ENCODE data around the gene DHRS4L2. TPM values are rescaled to one million over a fixed set of nuclear protein-coding genes. Genes with fewer than 3 reads are reported as not detected.
A peak's percentile ranks its signal among the peaks of the same experiment; 100 is the strongest.
"Not testable (repeated sequence)": the region's sequence is repeated elsewhere in the genome, so short reads cannot be mapped to it uniquely, and the experiment has no call there.

DHRS4L2 gene
- total RNA-seq, 1 donor, result 8.3 TPM

- H3K4me3 ChIP-seq (ENCODE audit: low read depth, low read length), result peak overlapping the region; percentile 69
- DNase-seq (ENCODE audit: low read depth), result peak; percentile 64
- peak; percentile 88 for TF ChIP-seq CTCF (IDR thresholded peaks at IDR 0.05; ENCODE audit: insufficient read depth, low read length)
Measured at GRCh38 chr14:24036169-24036962, 47.6 kb downstream of the DHRS4L2 start.

GRCh38 chr14:24036963-24037657 lies 48.4 kb downstream of the DHRS4L2 start:
- DNase-seq (ENCODE audit: low read depth), result not testable (repeated sequence)
- H3K4me3 ChIP-seq (ENCODE audit: low read depth, low read length), result peak overlapping the region; percentile 69

- H3K4me3 ChIP-seq (ENCODE audit: low read depth, low read length), result no peak overlapping the region
- no peak for TF ChIP-seq CTCF (IDR thresholded peaks at IDR 0.05; ENCODE audit: insufficient read depth, low read length)
- no peak for DNase-seq (ENCODE audit: low read depth)
Measured at GRCh38 chr14:24037658-24038037, 48.9 kb downstream of the DHRS4L2 start.

GRCh38 chr14:24038686-24039085 lies 50.0 kb downstream of the DHRS4L2 start:
- TF ChIP-seq CTCF (IDR thresholded peaks at IDR 0.05; ENCODE audit: insufficient read depth, low read length), result no peak
- DNase-seq (ENCODE audit: low read depth), result no peak
- H3K4me3 ChIP-seq (ENCODE audit: low read depth, low read length), result no peak overlapping the region

GRCh38 chr14:24040692-24041091 lies 52.0 kb downstream of the DHRS4L2 start:
- H3K4me3 ChIP-seq (ENCODE audit: low read depth, low read length), result no peak overlapping the region
- TF ChIP-seq CTCF (IDR thresholded peaks at IDR 0.05; ENCODE audit: insufficient read depth, low read length), result no peak
- DNase-seq (ENCODE audit: low read depth), result no peak

GRCh38 chr14:24042746-24043145 lies 54.0 kb downstream of the DHRS4L2 start:
- DNase-seq (ENCODE audit: low read depth), result peak; percentile 9
- no peak overlapping the region for H3K4me3 ChIP-seq (ENCODE audit: low read depth, low read length)
- TF ChIP-seq CTCF (IDR thresholded peaks at IDR 0.05; ENCODE audit: insufficient read depth, low read length), result no peak

GRCh38 chr14:24049002-24049401 lies 60.3 kb downstream of the DHRS4L2 start:
- DNase-seq (ENCODE audit: low read depth), result not testable (repeated sequence)

GRCh38 chr14:24050753-24051152 lies 62.0 kb downstream of the DHRS4L2 start:
- H3K4me3 ChIP-seq (ENCODE audit: low read depth, low read length); DNase-seq (ENCODE audit: low read depth): not testable (repeated sequence)

More at GRCh38 chr14:24049002-24049401, 60.3 kb downstream of the DHRS4L2 start:
- not testable (repeated sequence) for H3K4me3 ChIP-seq (ENCODE audit: low read depth, low read length)
